ENCODE results near the gene ZNF697.

- no peak for TF ChIP-seq CTCF (IDR thresholded peaks at IDR 0.05)
- TF ChIP-seq POLR2A (IDR thresholded peaks at IDR 0.05), result no peak
- TF ChIP-seq EP300 (IDR thresholded peaks at IDR 0.05; ENCODE audit: low read depth), result no peak
- no peak for TF ChIP-seq POLR2AphosphoS5 (IDR thresholded peaks at IDR 0.05)
Measured at GRCh38 chr1:119600561-119600960, 47.5 kb downstream of the ZNF697 start.

Measured in transverse colon (tissue), 4 donors.